Neural progenitor cell (in vitro differentiated cells): ENCODE results near the gene EMSY. TPM values are rescaled to one million over a fixed set of nuclear protein-coding genes. Genes with fewer than 3 reads are reported as not detected.

Experiments used
- DNase-seq: peaks from one replicate; pipeline ENCODE4 v3.0.0-alpha.2; 2016; ENCODE audit warnings: low spot score
- H2AFZ ChIP-seq: fragments of 200-600 bp; sonication (generic); replicated peaks from 2 replicates; pipeline ENCODE4 v1.6.1; 2016; ENCODE audit warnings: antibody characterized with exemption
- H3F3A ChIP-seq: fragments of 200-600 bp; sonication (generic); 2 replicates; pipeline ENCODE4 v1.6.1; 2016; ENCODE audit warnings: antibody characterized with exemption, low read depth
- H3K27ac ChIP-seq: fragments of 200-600 bp; sonication (generic); 2 replicates; pipeline ENCODE4 v1.5.1; 2016; ENCODE audit warnings: mild to moderate bottlenecking
- H3K27me3 ChIP-seq: fragments of 200-600 bp; sonication (generic); 2 replicates; pipeline ENCODE4 v1.6.1; 2016; ENCODE audit warnings: mild to moderate bottlenecking, moderate library complexity
- H3K36me3 ChIP-seq: fragments of 200-600 bp; sonication (generic); 2 replicates; pipeline ENCODE4 v1.5.1; 2016
- H3K4me1 ChIP-seq: fragments of 200-600 bp; sonication (generic); 2 replicates; pipeline ENCODE4 v1.6.1; 2016; ENCODE audit warnings: mixed run types
- H3K4me2 ChIP-seq: fragments of 200-600 bp; sonication (generic); 2 replicates; pipeline ENCODE4 v1.6.1; 2016
- H3K4me3 ChIP-seq: fragments of 200-600 bp; sonication (generic); 2 replicates; pipeline ENCODE4 v1.5.1; 2016
- H3K79me2 ChIP-seq: fragments of 200-600 bp; sonication (generic); 2 replicates; pipeline ENCODE4 v1.6.1; 2016; ENCODE audit warnings: low read depth
- H3K9ac ChIP-seq: fragments of 200-600 bp; sonication (generic); 2 replicates; pipeline ENCODE4 v1.6.1; 2016
- H3K9me3 ChIP-seq: fragments of 200-600 bp; sonication (generic); 2 replicates; pipeline ENCODE4 v1.5.1; 2016; ENCODE audit warnings: low read depth
- H4K20me1 ChIP-seq: fragments of 200-600 bp; sonication (generic); 2 replicates; pipeline ENCODE4 v1.6.1; 2016; ENCODE audit warnings: low read depth
- H3K27ac Mint-ChIP-seq: 3 replicates; pipeline ENCODE4 v1.8.0; 2021; ENCODE audit warnings: mixed read lengths
- H3K27me3 Mint-ChIP-seq: 2 replicates; pipeline ENCODE4 v1.8.0; 2022; ENCODE audit warnings: low read depth, mild to moderate bottlenecking, inconsistent platforms, moderate library complexity, mixed read lengths; ENCODE audit not compliant: insufficient read depth
- H3K36me3 Mint-ChIP-seq: 3 replicates; pipeline ENCODE4 v1.8.0; 2021; ENCODE audit warnings: mixed read lengths
- H3K4me1 Mint-ChIP-seq: 3 replicates; pipeline ENCODE4 v1.8.0; 2021; ENCODE audit warnings: mixed read lengths
- H3K4me3 Mint-ChIP-seq: 3 replicates; pipeline ENCODE4 v1.8.0; 2021; ENCODE audit warnings: mild to moderate bottlenecking, moderate library complexity, mixed read lengths
- H3K9me3 Mint-ChIP-seq: 3 replicates; pipeline ENCODE4 v1.8.0; 2020; ENCODE audit warnings: mixed read lengths
- CTCF ChIP-seq: fragments of 200-600 bp; sonication (generic); IDR thresholded peaks from 2 replicates; pipeline ENCODE4 v1.5.1; 2017; ENCODE audit warnings: antibody characterized with exemption, mild to moderate bottlenecking
- EZH2 ChIP-seq: fragments of 200-600 bp; sonication (generic); IDR thresholded peaks from 2 replicates; pipeline ENCODE4 v1.6.1; 2017; ENCODE audit warnings: antibody characterized with exemption, mild to moderate bottlenecking, moderate library complexity
- EZH2phosphoT487 ChIP-seq: fragments of 200-600 bp; sonication (generic); IDR thresholded peaks from 2 replicates; pipeline ENCODE4 v1.6.1; 2017; ENCODE audit warnings: antibody characterized with exemption
- total RNA-seq: library from RNA; depleted of rRNA; stranded (reverse); fragments of >200 nt; gene quantifications from 2 replicates; pipeline ENCODE4 v1.2.3, GENCODE V29; 2015; ENCODE audit warnings: low replicate concordance

The EMSY gene
- total RNA-seq, 1 donor from 2014 or later, result 92.0 TPM

- H3K36me3 Mint-ChIP-seq, result peaks cover 62% of the 10 kb centered on the region
- no peak overlapping the region for H3K27ac Mint-ChIP-seq
Observed at GRCh38 chr11:76501526-76502202, 56.8 kb downstream of the EMSY start.

DNA sequence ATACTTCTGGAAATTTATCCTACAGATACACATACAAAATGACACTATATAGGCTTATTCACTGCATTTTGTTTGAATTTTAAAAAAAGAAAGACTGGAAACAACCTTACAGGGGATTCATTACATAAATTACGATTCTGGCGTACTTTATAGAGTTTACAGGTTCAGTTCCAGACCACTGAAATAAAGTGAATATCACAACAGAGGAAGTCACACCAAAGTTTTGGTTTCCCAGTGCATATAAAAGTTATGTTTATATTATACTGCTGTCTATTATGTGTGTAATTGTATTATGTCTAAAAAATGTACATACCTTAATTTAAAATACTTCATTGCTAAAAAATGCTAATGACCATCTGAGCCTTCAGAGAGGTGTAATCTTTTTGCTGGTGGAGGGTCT is 62.0 kb downstream of the EMSY start:
- H3K4me3 Mint-ChIP-seq, result no peak overlapping the region
- peaks cover 12% of the 10 kb centered on the region for H3K36me3 ChIP-seq
- peaks cover 3% of the 10 kb centered on the region for H3K27me3 Mint-ChIP-seq
- H3K27ac Mint-ChIP-seq, result no peak overlapping the region
- H3K9me3 Mint-ChIP-seq, result peaks cover 15% of the 10 kb centered on the region
- H3K27ac ChIP-seq, result no peak overlapping the region
- no peak for TF ChIP-seq EZH2
- no peak for TF ChIP-seq CTCF
- TF ChIP-seq EZH2phosphoT487, result no peak
- H3K9ac ChIP-seq, result no peak overlapping the region
- H2AFZ ChIP-seq, result no peak overlapping the region
- H3K4me2 ChIP-seq, result no peak overlapping the region
- peaks cover 7% of the 10 kb centered on the region for H3K79me2 ChIP-seq
- peaks cover 44% of the 10 kb centered on the region for H3K36me3 Mint-ChIP-seq
- H3K4me1 ChIP-seq, result peaks cover 11% of the 10 kb centered on the region
- H3F3A ChIP-seq, result peaks cover 12% of the 10 kb centered on the region
- no peak overlapping the region for H3K4me3 ChIP-seq
- DNase-seq, result no peak
- H3K4me1 Mint-ChIP-seq, result peaks cover 7% of the 10 kb centered on the region
- H4K20me1 ChIP-seq, result peaks cover 5% of the 10 kb centered on the region
- no peaks in the 10 kb centered on the region for H3K27me3 ChIP-seq
- H3K9me3 ChIP-seq, result no peaks in the 10 kb centered on the region

More at GRCh38 chr11:76501526-76502202, 56.8 kb downstream of the EMSY start:
- no peaks in the 10 kb centered on the region for H3K4me1 Mint-ChIP-seq
- H4K20me1 ChIP-seq, result no peaks in the 10 kb centered on the region
- no peaks in the 10 kb centered on the region for H3K4me1 ChIP-seq
- H3K4me3 ChIP-seq, result no peak overlapping the region
- no peak for DNase-seq
- no peak for TF ChIP-seq CTCF
- no peak for TF ChIP-seq EZH2phosphoT487
- TF ChIP-seq EZH2, result no peak
- peaks cover 37% of the 10 kb centered on the region for H3K9me3 Mint-ChIP-seq
- H3K4me3 Mint-ChIP-seq, result no peak overlapping the region
- peaks cover 11% of the 10 kb centered on the region for H3K79me2 ChIP-seq
- H3K4me2 ChIP-seq, result no peak overlapping the region
- no peaks in the 10 kb centered on the region for H3K27me3 Mint-ChIP-seq
- no peak overlapping the region for H3K27ac ChIP-seq
- H3F3A ChIP-seq, result no peaks in the 10 kb centered on the region
- no peak overlapping the region for H2AFZ ChIP-seq
- H3K36me3 ChIP-seq, result peaks cover 29% of the 10 kb centered on the region
- no peaks in the 10 kb centered on the region for H3K27me3 ChIP-seq
- H3K9me3 ChIP-seq, result peaks cover 11% of the 10 kb centered on the region
- no peak overlapping the region for H3K9ac ChIP-seq

GRCh38 chr11:76510060-76511047 is 65.5 kb downstream of the EMSY start:
- peaks cover 14% of the 10 kb centered on the region for H3K4me1 Mint-ChIP-seq
- Histone ChIP-seq H3F3A (peaks cover 21% of the 10 kb centered on the region), H4K20me1 (peaks cover 12% of the 10 kb centered on the region), H3K4me2 (peak overlapping the region; percentile 63), H3K4me1 (peaks cover 11% of the 10 kb centered on the region), H3K27ac (peak overlapping the region; percentile 58), H3K36me3 (peaks cover 6% of the 10 kb centered on the region), H3K79me2 (peaks cover 8% of the 10 kb centered on the region), H2AFZ (no peak overlapping the region), H3K4me3 (no peak overlapping the region), H3K27me3 (no peaks in the 10 kb centered on the region), H3K9me3 (no peaks in the 10 kb centered on the region), H3K9ac (no peak overlapping the region)
- TF ChIP-seq EZH2 (no peak), EZH2phosphoT487 (no peak), CTCF (no peak)
- peak; percentile 57 for DNase-seq
- H3K9me3 Mint-ChIP-seq, result peaks cover 2% of the 10 kb centered on the region
- H3K27ac Mint-ChIP-seq, result peak overlapping the region; percentile 7
- H3K36me3 Mint-ChIP-seq, result peaks cover 26% of the 10 kb centered on the region
- peaks cover 3% of the 10 kb centered on the region for H3K27me3 Mint-ChIP-seq
- no peak overlapping the region for H3K4me3 Mint-ChIP-seq
